ENCODE measurements around the gene CDH12.

The CDH12 gene

DNA sequence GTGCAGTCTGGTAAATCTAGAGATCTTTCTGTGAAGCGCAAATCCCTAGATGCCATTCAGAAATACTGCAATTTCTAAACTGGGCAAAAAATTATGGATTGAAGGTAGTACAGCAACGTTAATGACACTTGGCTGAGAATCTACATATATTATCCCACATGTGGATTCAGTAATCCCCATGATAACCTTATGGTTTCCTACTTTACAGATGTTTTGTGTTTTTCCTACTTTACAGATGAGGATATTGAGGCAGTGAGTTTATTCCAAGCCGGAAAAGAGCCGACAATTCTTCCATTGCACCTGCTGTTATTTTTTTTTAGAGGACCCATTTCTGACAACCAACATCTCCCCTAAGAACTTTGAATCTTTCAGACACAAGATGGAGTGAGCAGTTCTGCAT is 796.5 kb downstream of the CDH12 start:
- no peak overlapping the region for H3K4me3 ChIP-seq (ENCODE audit: low read depth, low read length, poor library complexity, severe bottlenecking)
- no peaks in the 10 kb centered on the region for H3K9me2 ChIP-seq (ENCODE audit: low read depth, low read length)
- H4K20me1 ChIP-seq (ENCODE audit: insufficient read depth, low read length), result no peaks in the 10 kb centered on the region
- TF ChIP-seq EZH2 (IDR thresholded peaks at IDR 0.05; ENCODE audit: borderline replicate concordance, low read length), result no peak
- TF ChIP-seq, protein P1, sequence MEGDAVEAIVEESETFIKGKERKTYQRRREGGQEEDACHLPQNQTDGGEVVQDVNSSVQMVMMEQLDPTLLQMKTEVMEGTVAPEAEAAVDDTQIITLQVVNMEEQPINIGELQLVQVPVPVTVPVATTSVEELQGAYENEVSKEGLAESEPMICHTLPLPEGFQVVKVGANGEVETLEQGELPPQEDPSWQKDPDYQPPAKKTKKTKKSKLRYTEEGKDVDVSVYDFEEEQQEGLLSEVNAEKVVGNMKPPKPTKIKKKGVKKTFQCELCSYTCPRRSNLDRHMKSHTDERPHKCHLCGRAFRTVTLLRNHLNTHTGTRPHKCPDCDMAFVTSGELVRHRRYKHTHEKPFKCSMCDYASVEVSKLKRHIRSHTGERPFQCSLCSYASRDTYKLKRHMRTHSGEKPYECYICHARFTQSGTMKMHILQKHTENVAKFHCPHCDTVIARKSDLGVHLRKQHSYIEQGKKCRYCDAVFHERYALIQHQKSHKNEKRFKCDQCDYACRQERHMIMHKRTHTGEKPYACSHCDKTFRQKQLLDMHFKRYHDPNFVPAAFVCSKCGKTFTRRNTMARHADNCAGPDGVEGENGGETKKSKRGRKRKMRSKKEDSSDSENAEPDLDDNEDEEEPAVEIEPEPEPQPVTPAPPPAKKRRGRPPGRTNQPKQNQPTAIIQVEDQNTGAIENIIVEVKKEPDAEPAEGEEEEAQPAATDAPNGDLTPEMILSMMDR (IDR thresholded peaks at IDR 0.05; ENCODE audit: low read length), result no peak
- H3K9me3 ChIP-seq (ENCODE audit: low read length), result no peaks in the 10 kb centered on the region
- no peak overlapping the region for H2AFZ ChIP-seq (ENCODE audit: low read length)
- H3K4me2 ChIP-seq (ENCODE audit: low read length), result no peak overlapping the region
- no peaks in the 10 kb centered on the region for H3F3A ChIP-seq (ENCODE audit: insufficient read depth, low read length)
- no peaks in the 10 kb centered on the region for H3K27me3 ChIP-seq (ENCODE audit: insufficient read depth, low read length)
- H3K36me3 ChIP-seq (ENCODE audit: insufficient read depth, low read length), result no peaks in the 10 kb centered on the region
- no peak overlapping the region for H3K27ac ChIP-seq (ENCODE audit: low read depth, low read length, poor library complexity, severe bottlenecking)
- no peaks in the 10 kb centered on the region for H3K4me1 ChIP-seq (ENCODE audit: insufficient read depth, low read length, severe bottlenecking)
- H3K9ac ChIP-seq (ENCODE audit: low read length), result no peak overlapping the region
- H3K79me2 ChIP-seq (ENCODE audit: insufficient read depth, low read length), result no peaks in the 10 kb centered on the region

DNA sequence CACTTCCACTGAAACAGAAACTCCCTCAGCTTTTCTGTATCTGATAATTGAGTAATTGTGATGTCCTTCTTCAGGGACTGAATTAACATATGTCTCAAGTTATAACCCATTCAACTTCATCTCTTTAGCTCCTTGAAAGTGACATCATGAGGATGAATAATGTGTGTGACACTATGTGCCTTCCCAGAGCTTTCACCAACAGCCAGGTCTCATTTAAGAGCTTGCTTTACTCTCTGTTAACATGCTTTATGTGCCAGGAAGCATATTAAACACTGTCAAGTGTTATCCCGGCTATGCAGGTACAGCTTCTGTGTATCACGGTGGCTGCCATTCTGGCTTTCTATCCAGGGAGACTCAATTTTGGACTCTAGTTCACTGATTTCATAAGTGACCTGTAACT is 799.9 kb downstream of the CDH12 start:
- Histone ChIP-seq H3K79me2 (ENCODE audit: insufficient read depth, low read length) (no peaks in the 10 kb centered on the region), H3K27me3 (ENCODE audit: insufficient read depth, low read length) (no peaks in the 10 kb centered on the region), H3K4me1 (ENCODE audit: insufficient read depth, low read length, severe bottlenecking) (no peaks in the 10 kb centered on the region), H3K9me2 (ENCODE audit: low read depth, low read length) (no peaks in the 10 kb centered on the region), H2AFZ (ENCODE audit: low read length) (no peak overlapping the region), H4K20me1 (ENCODE audit: insufficient read depth, low read length) (no peaks in the 10 kb centered on the region), H3K9me3 (ENCODE audit: low read length) (no peaks in the 10 kb centered on the region), H3K4me2 (ENCODE audit: low read length) (no peak overlapping the region), H3K36me3 (ENCODE audit: insufficient read depth, low read length) (no peaks in the 10 kb centered on the region), H3F3A (ENCODE audit: insufficient read depth, low read length) (no peaks in the 10 kb centered on the region), H3K27ac (ENCODE audit: low read depth, low read length, poor library complexity, severe bottlenecking) (no peak overlapping the region), H3K4me3 (ENCODE audit: low read depth, low read length, poor library complexity, severe bottlenecking) (no peak overlapping the region), H3K9ac (ENCODE audit: low read length) (no peak overlapping the region)
- no peak for TF ChIP-seq EZH2 (IDR thresholded peaks at IDR 0.05; ENCODE audit: borderline replicate concordance, low read length)
- TF ChIP-seq, protein P1 (IDR thresholded peaks at IDR 0.05; ENCODE audit: low read length), result no peak

DNA sequence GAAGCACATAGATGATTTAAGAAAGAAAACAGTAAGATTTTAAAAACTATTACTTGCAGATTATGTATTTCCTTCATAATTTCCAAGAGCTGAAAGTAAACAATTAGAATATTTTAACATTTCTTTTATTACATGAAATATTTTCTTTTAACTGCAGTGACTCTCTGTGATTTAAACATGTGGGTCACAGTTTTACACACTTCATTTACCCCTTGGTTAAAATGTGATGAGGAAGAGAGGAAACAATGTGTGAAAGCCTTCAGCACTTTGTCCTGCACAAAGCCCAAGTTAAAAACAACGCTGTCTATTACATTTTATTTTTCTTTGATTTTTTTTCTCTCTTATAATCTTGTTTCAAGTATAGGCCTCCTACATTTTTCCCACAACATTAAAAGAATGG is 801.3 kb downstream of the CDH12 start:
- Histone ChIP-seq H3K79me2 (ENCODE audit: insufficient read depth, low read length) (no peaks in the 10 kb centered on the region), H3K4me2 (ENCODE audit: low read length) (no peak overlapping the region), H4K20me1 (ENCODE audit: insufficient read depth, low read length) (no peaks in the 10 kb centered on the region), H3F3A (ENCODE audit: insufficient read depth, low read length) (no peaks in the 10 kb centered on the region), H3K27ac (ENCODE audit: low read depth, low read length, poor library complexity, severe bottlenecking) (no peak overlapping the region), H2AFZ (ENCODE audit: low read length) (no peak overlapping the region), H3K9ac (ENCODE audit: low read length) (no peak overlapping the region), H3K9me3 (ENCODE audit: low read length) (no peaks in the 10 kb centered on the region), H3K27me3 (ENCODE audit: insufficient read depth, low read length) (no peaks in the 10 kb centered on the region), H3K36me3 (ENCODE audit: insufficient read depth, low read length) (no peaks in the 10 kb centered on the region), H3K4me3 (ENCODE audit: low read depth, low read length, poor library complexity, severe bottlenecking) (no peak overlapping the region), H3K4me1 (ENCODE audit: insufficient read depth, low read length, severe bottlenecking) (no peaks in the 10 kb centered on the region), H3K9me2 (ENCODE audit: low read depth, low read length) (no peaks in the 10 kb centered on the region)
- TF ChIP-seq EZH2 (IDR thresholded peaks at IDR 0.05; ENCODE audit: borderline replicate concordance, low read length), result no peak
- TF ChIP-seq, protein P1 (IDR thresholded peaks at IDR 0.05; ENCODE audit: low read length), result no peak

All from OCI-LY1 (cell line).